Measurements from ENCODE around the gene CCDC178.

GRCh38 chr18:33232318-33232626 lies 208.2 kb downstream of the CCDC178 start:
- no peak for TF ChIP-seq CTCF (IDR thresholded peaks at IDR 0.05; ENCODE audit: poor library complexity, severe bottlenecking)
- no peak for TF ChIP-seq RAD21 (conservative IDR thresholded peaks at IDR 0.05)
- TF ChIP-seq SMC3 (conservative IDR thresholded peaks at IDR 0.05; ENCODE audit: poor library complexity): peak; percentile 13
